ENCODE data around the gene ANK2. TPM values are rescaled to one million over a fixed set of nuclear protein-coding genes. Genes with fewer than 3 reads are reported as not detected.
"Not testable (repeated sequence)": the region's sequence is repeated elsewhere in the genome, so short reads cannot be mapped to it uniquely, and the experiment has no call there.

ANK2 gene
- total RNA-seq, 1 donor from 2014 or later: 11.1 TPM

GRCh38 chr4:113179996-113180395, 130.5 kb downstream of the ANK2 start:
- no peak for DNase-seq (ENCODE audit: low spot score, unreplicated experiment)
- Mint-ChIP-seq H3K36me3 (ENCODE audit: insufficient read depth) (no peaks in the 10 kb centered on the region), H3K4me1 (ENCODE audit: low read depth) (no peaks in the 10 kb centered on the region), H3K27ac (no peak overlapping the region), H3K9me3 (ENCODE audit: low read depth) (no peaks in the 10 kb centered on the region), H3K4me3 (ENCODE audit: low read depth) (no peak overlapping the region), H3K27me3 (peaks cover 8% of the 10 kb centered on the region)
- TF ChIP-seq CTCF (IDR thresholded peaks at IDR 0.05; ENCODE audit: unreplicated experiment): no peak

DNA sequence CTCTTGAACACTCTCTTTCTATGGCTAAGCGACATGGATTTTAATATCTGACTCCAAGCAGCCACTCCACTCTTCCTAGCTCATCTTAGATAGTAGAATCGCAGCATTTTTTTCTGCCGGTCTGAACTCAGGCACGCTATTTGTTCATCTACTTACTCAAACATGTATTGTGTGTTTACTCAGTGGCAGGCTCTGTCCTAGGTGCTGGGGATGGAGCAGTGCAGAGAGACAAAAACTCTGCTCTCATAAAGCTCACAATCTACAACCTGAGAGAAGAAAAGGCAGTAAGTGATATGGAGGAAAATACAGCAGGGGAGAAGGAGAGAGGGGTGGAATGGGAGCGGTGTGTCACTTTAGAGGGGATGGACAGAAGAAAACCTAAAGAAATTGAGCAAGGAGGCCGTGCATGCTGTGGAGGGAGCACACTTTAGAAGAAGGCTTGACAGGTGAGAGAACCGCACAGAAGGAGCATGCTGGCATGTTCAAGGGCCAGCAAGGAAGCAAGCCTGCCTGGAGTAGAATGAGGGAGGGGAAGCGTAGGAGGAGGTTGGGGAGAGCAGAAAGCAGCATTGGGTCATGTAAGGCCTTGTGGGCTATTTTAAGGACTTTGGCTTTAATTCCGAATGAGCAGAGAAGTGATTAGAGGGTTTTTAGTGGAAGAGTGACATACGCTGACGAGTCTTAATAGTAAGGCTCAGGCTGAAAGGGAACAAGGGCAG, 132.0 kb downstream of the ANK2 start:
- no peak for TF ChIP-seq CTCF (IDR thresholded peaks at IDR 0.05; ENCODE audit: unreplicated experiment)
- peaks cover 2% of the 10 kb centered on the region for H3K4me1 Mint-ChIP-seq (ENCODE audit: low read depth)
- no peak for DNase-seq (ENCODE audit: low spot score, unreplicated experiment)
- H3K9me3 Mint-ChIP-seq (ENCODE audit: low read depth): no peaks in the 10 kb centered on the region
- no peaks in the 10 kb centered on the region for H3K36me3 Mint-ChIP-seq (ENCODE audit: insufficient read depth)
- no peak overlapping the region for H3K27ac Mint-ChIP-seq
- no peaks in the 10 kb centered on the region for H3K27me3 Mint-ChIP-seq
- H3K4me3 Mint-ChIP-seq (ENCODE audit: low read depth): no peak overlapping the region

DNA sequence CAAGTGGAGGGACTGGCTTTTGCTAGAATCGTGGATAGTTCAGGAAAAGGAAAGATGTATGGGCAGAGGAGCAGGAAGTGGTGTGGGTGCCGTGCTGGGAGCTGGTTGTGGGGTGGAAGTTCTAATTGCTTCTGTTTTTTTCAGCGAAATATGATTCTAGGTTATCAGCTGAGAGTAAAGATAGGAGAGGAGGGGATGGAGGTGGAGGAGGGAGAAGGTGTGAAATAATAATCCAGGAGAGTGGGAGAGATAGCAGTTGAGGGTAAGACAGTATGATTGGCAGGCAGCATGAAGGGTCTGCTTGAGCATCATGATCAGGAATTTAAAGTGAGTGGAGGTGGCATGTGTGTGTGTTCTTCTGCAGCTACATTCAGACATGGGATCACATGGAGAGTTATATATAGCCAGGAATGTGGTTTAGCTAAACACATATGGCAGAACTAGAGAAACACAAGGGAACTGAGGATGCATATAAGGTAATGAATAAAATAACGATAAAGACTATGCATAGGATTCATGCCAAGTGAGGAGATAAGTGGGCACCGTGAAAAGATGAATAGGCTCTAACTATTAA, 133.7 kb downstream of the ANK2 start:
- no peaks in the 10 kb centered on the region for H3K36me3 Mint-ChIP-seq (ENCODE audit: insufficient read depth)
- H3K4me3 Mint-ChIP-seq (ENCODE audit: low read depth): no peak overlapping the region
- no peaks in the 10 kb centered on the region for H3K9me3 Mint-ChIP-seq (ENCODE audit: low read depth)
- peaks cover 4% of the 10 kb centered on the region for H3K4me1 Mint-ChIP-seq (ENCODE audit: low read depth)
- no peak for DNase-seq (ENCODE audit: low spot score, unreplicated experiment)
- TF ChIP-seq CTCF (IDR thresholded peaks at IDR 0.05; ENCODE audit: unreplicated experiment): no peak
- H3K27me3 Mint-ChIP-seq: no peaks in the 10 kb centered on the region
- no peak overlapping the region for H3K27ac Mint-ChIP-seq

DNA sequence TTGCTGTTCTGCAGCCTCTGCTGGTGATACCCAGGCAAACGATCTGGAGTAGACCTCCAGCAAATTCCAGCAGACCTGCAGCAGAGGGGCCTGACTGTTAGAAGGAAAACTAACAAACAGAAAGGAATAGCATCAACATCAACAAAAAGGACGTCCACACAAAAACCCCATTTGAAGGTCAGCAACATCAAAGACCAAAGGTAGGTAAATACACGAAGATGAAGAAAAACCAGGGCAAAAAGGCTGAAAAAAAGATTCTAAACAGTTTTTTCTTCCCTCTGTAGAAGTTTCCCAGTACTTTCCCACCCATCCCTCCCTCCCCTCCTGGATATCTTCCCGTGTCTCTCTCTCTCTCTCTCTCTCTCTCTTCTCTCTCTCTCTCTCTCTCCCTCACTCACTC, 136.8 kb downstream of the ANK2 start:
- not testable (repeated sequence) for H3K27me3 Mint-ChIP-seq; H3K36me3 Mint-ChIP-seq (ENCODE audit: insufficient read depth); H3K27ac Mint-ChIP-seq; DNase-seq (ENCODE audit: low spot score, unreplicated experiment); H3K9me3 Mint-ChIP-seq (ENCODE audit: low read depth); H3K4me1 Mint-ChIP-seq (ENCODE audit: low read depth); H3K4me3 Mint-ChIP-seq (ENCODE audit: low read depth)

DNA sequence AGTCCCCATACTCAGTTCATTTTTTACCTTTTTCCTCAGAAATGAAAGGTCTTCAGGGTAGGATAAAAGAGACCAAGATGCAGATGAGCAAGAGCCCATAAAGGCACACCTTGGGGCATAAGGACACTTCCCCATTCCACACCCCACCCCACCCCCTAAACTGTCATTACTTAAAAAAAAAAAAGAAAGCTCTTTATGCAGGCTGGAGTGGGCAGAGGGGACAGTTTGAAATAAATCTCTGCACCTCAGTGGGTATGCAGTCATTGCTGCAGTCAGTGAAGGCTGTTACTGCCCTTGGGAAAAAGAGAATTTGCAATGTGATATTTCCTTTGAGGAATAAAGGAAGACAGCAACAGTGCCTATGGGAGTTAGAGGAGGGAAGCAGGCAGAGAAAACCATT, 137.5 kb downstream of the ANK2 start:
- H3K4me1 Mint-ChIP-seq (ENCODE audit: low read depth): peaks cover 4% of the 10 kb centered on the region

More for the DNA sequence above, 137.5 kb downstream of the ANK2 start:
- TF ChIP-seq CTCF (IDR thresholded peaks at IDR 0.05; ENCODE audit: unreplicated experiment): no peak
- Mint-ChIP-seq H3K27me3 (no peaks in the 10 kb centered on the region), H3K36me3 (ENCODE audit: insufficient read depth) (no peaks in the 10 kb centered on the region), H3K27ac (no peak overlapping the region), H3K4me3 (ENCODE audit: low read depth) (no peak overlapping the region), H3K9me3 (ENCODE audit: low read depth) (no peaks in the 10 kb centered on the region)
- no peak for DNase-seq (ENCODE audit: low spot score, unreplicated experiment)
